ENCODE results near the gene INTS11. TPM values are rescaled to one million over a fixed set of nuclear protein-coding genes. Genes with fewer than 3 reads are reported as not detected.

The INTS11 gene
- total and polyA plus RNA-seq, 10 donors, result 89.2 to 203 (median 102) TPM

DNA sequence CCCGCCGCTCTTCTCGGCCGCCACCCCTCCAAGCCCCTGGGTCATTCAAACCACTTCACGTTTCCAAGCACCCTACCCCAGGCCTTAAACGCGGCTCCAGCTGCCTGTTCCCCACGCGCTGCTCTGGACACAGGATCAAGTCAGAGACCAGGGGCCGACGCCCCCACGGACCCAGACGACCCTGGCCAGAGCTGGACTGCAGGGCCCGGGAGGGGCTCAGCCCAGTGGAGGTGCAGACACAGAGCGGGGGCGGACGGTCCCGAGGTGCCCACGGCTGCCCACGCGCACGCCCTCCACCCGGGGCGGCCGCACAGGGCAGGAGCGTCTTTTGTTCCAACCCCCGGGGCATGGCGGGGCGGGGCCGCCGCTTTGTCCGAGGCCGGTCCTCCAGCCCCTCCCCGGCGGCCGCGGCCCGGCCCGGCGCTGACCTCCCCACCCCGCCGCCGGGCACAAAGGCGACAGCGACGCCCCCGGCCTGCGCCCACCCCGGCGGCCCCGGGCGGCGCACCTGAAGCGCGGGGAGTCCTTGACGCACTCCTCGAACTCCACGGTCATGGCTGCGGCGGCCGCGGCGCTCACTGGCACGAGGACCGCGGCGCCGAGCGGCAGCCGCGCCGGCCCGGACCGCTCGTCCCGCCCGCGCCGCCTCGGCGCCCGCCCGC, 17.1 kb downstream of the INTS11 start:
- DNase-seq, result peak; percentile 91
- Histone ChIP-seq H3K9me3 (no peaks in the 10 kb centered on the region), H3K36me3 (peaks cover 0 to 28% (median 18%) of the 10 kb centered on the region in 6 donors), H3K4me1 (peaks cover 40 to 74% (median 54%) of the 10 kb centered on the region in 6 donors), H3K4me3 (peak overlapping the region; percentile 62 to 97 (median 86)), H3K27me3 (replicated peaks in 1 of 7) (no peaks in the 10 kb centered on the region), H3K27ac (peak overlapping the region in 7 of 8 donors; percentile 95 to 99 (median 97))
- TF ChIP-seq POLR2AphosphoS5 (IDR thresholded peaks at IDR 0.05) (no peak), POLR2A (IDR thresholded peaks at IDR 0.05) (no peak)
- TF ChIP-seq, protein P1, sequence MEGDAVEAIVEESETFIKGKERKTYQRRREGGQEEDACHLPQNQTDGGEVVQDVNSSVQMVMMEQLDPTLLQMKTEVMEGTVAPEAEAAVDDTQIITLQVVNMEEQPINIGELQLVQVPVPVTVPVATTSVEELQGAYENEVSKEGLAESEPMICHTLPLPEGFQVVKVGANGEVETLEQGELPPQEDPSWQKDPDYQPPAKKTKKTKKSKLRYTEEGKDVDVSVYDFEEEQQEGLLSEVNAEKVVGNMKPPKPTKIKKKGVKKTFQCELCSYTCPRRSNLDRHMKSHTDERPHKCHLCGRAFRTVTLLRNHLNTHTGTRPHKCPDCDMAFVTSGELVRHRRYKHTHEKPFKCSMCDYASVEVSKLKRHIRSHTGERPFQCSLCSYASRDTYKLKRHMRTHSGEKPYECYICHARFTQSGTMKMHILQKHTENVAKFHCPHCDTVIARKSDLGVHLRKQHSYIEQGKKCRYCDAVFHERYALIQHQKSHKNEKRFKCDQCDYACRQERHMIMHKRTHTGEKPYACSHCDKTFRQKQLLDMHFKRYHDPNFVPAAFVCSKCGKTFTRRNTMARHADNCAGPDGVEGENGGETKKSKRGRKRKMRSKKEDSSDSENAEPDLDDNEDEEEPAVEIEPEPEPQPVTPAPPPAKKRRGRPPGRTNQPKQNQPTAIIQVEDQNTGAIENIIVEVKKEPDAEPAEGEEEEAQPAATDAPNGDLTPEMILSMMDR (IDR thresholded peaks at IDR 0.05 in 8 of 11, conservative IDR thresholded peaks at IDR 0.05 in 3 of 11), result no peak
- 0 to 6% (median 1%) methylated on average over 17 to 83 of the region's 83 CpGs for WGBS, 5 donors
- intact Hi-C loops (cut with DNase I; ENCODE audit: low total_unique reads), result no loop called here

DNA sequence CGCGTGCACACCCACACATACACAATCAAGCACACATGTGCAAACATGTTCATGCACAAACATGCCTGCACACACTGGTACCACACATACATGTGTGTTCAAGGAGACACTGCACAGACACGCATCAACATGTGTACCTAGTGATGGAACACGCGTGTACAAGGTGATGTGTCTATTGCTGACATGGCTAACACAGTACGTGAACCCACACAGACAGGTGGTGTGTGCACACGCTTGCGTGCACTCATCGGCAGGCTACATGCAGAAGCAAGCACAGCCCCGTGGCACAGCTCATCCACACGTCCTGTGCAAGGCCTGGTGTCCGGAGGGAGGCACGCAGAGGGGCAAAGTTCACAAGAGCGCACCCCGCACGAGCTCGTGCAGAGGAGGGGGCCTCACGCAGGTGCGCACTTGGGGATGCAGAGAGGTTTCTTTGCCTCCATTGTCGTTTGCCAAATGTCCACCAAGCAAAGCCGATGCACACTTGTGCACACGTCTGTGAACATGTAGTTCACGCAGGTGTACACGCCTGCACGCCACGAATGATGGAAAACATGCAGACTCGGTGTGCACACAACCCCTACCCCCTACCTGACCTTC, 17.7 kb downstream of the INTS11 start:
- Histone ChIP-seq H3K27ac (peak overlapping the region in 5 of 8 donors; percentile 97 to 99 (median 98)), H3K4me1 (peaks cover 40 to 74% (median 54%) of the 10 kb centered on the region in 6 donors), H3K4me3 (peak overlapping the region; percentile 62 to 97 (median 86)), H3K9me3 (no peaks in the 10 kb centered on the region), H3K36me3 (peaks cover 0 to 22% (median 11%) of the 10 kb centered on the region in 6 donors), H3K27me3 (replicated peaks in 1 of 7) (no peaks in the 10 kb centered on the region)
- DNase-seq, result no peak
- intact Hi-C loops (cut with DNase I; ENCODE audit: low total_unique reads), result no loop called here
- 41 to 58% (median 52%) methylated on average over 21 to 27 of the region's 27 CpGs for WGBS, 5 donors
- TF ChIP-seq, protein P1 (IDR thresholded peaks at IDR 0.05 in 8 of 11, conservative IDR thresholded peaks at IDR 0.05 in 3 of 11), result no peak
- TF ChIP-seq POLR2A (IDR thresholded peaks at IDR 0.05) (no peak), POLR2AphosphoS5 (IDR thresholded peaks at IDR 0.05) (no peak)

DNA sequence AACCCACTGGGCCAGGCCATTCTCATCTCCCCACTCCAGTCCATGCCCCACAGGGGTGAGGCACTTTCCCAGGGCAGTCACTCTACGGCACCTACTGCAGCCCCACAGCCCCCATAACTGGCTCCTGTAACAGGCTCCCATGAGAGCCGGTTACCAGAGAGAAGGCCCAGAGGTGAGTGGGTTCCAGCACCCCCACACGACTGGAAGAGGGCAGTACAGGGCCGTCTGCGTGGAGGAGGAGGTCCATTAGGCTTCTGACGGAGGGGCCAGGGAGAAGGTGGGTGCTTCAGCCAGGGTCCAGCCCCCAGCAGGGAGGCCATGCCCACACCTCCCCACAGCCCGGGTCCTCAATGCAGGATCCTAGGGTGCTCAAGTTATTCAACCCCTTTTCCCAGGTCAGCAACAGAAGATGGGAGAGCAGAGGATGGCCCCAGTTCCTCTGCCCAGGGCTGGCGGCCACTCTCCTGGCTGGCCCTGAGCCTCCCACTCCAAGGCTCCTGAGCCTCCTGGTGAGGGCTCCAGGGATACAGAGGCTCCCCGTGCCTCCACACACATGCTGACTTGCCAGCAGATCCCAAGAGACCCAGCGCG, 18.3 kb downstream of the INTS11 start:
- intact Hi-C loops (cut with DNase I; ENCODE audit: low total_unique reads), result no loop called here
- Histone ChIP-seq H3K36me3 (peaks cover 0 to 16% (median 5%) of the 10 kb centered on the region in 6 donors), H3K27me3 (replicated peaks in 1 of 7) (no peaks in the 10 kb centered on the region), H3K4me1 (peaks cover 40 to 74% (median 54%) of the 10 kb centered on the region in 6 donors), H3K4me3 (peak overlapping the region in 7 of 8 donors; percentile 82 to 97 (median 87)), H3K27ac (peak overlapping the region in 6 of 8 donors; percentile 64 to 99 (median 79)), H3K9me3 (no peaks in the 10 kb centered on the region)
- no peak for TF ChIP-seq POLR2AphosphoS5 (IDR thresholded peaks at IDR 0.05)
- TF ChIP-seq, protein P1 (IDR thresholded peaks at IDR 0.05 in 8 of 11, conservative IDR thresholded peaks at IDR 0.05 in 3 of 11), result peak in 1 of 11 experiments; percentile 10
- WGBS, 5 donors, result 15 to 48% (median 37%) methylated on average over 7 to 11 of the region's 11 CpGs
- no peak for DNase-seq
